ENCODE data around the gene ABL2. TPM values are rescaled to one million over a fixed set of nuclear protein-coding genes. Genes with fewer than 3 reads are reported as not detected.

The ABL2 gene
- total and polyA plus RNA-seq, 4 donors: 11.4 to 22.9 (median 12.6) TPM

GRCh38 chr1:179081687-179082332 lies 147.7 kb downstream of the ABL2 start, which contains the start of gene TOR3A:
Gene TOR3A (plus strand): TSS chr1:179082070. CDS start chr1:179082129, 59 bp downstream.
- Histone ChIP-seq H3K27ac (ENCODE audit: low read depth, low read length) (peak within 1 kb of the TSS; percentile 67), H3K36me3 (ENCODE audit: control insufficient read depth, insufficient read depth, low read length) (peaks cover 18% of the 10 kb centered on the region)

GRCh38 chr1:179080866-179081686 lies 148.4 kb downstream of the ABL2 start:
- H3K4me1 ChIP-seq (ENCODE audit: control insufficient read depth, insufficient read depth, low read length): peaks cover 20% of the 10 kb centered on the region
- H3K36me3 ChIP-seq (ENCODE audit: control insufficient read depth, insufficient read depth, low read length): peaks cover 14% of the 10 kb centered on the region
- 41% methylated on average over 13 of the region's 18 CpGs for WGBS (ENCODE audit: insufficient coverage)
- H3K9me3 ChIP-seq (ENCODE audit: control insufficient read depth, insufficient read depth, low read length): no peaks in the 10 kb centered on the region
- H3K4me3 ChIP-seq (ENCODE audit: low read depth, low read length): peak overlapping the region; percentile 73
- H3K27me3 ChIP-seq (ENCODE audit: control insufficient read depth, insufficient read depth, low read length): no peaks in the 10 kb centered on the region
- H3K27ac ChIP-seq (ENCODE audit: low read depth, low read length): peak overlapping the region; percentile 67
- no peak for DNase-seq (ENCODE audit: low read depth in 4 of 6, low spot score in 6 of 6)

More at GRCh38 chr1:179081687-179082332, 147.7 kb downstream of the ABL2 start, which contains the start of gene TOR3A:
- Histone ChIP-seq H3K4me3 (ENCODE audit: low read depth, low read length) (peak within 1 kb of the TSS; percentile 73), H3K4me1 (ENCODE audit: control insufficient read depth, insufficient read depth, low read length) (peaks cover 20% of the 10 kb centered on the region), H3K27me3 (ENCODE audit: control insufficient read depth, insufficient read depth, low read length) (no peaks in the 10 kb centered on the region), H3K9me3 (ENCODE audit: control insufficient read depth, insufficient read depth, low read length) (no peaks in the 10 kb centered on the region)
- DNase-seq (ENCODE audit: low read depth in 4 of 6, low spot score in 6 of 6): peak; percentile 53 to 94 (median 70)
- under 1% methylated on average over 51 of the region's 51 CpGs for WGBS (ENCODE audit: insufficient coverage)

- peaks cover 2% of the 10 kb centered on the region for H3K36me3 ChIP-seq (ENCODE audit: control insufficient read depth, insufficient read depth, low read length)
- no peaks in the 10 kb centered on the region for H3K27me3 ChIP-seq (ENCODE audit: control insufficient read depth, insufficient read depth, low read length)
- DNase-seq (ENCODE audit: low read depth in 4 of 6, low spot score in 6 of 6): peak; percentile 41 to 94 (median 63)
- peaks cover 20% of the 10 kb centered on the region for H3K4me1 ChIP-seq (ENCODE audit: control insufficient read depth, insufficient read depth, low read length)
- WGBS (ENCODE audit: insufficient coverage): 10% methylated on average over 2 of the region's 18 CpGs
- H3K9me3 ChIP-seq (ENCODE audit: control insufficient read depth, insufficient read depth, low read length): no peaks in the 10 kb centered on the region
- no peak overlapping the region for H3K4me3 ChIP-seq (ENCODE audit: low read depth, low read length)
- H3K27ac ChIP-seq (ENCODE audit: low read depth, low read length): no peak overlapping the region
Observed at GRCh38 chr1:179079113-179079761, 150.2 kb downstream of the ABL2 start.

- H3K27ac ChIP-seq (ENCODE audit: low read depth, low read length): no peak overlapping the region
- no peak overlapping the region for H3K4me3 ChIP-seq (ENCODE audit: low read depth, low read length)
- H3K9me3 ChIP-seq (ENCODE audit: control insufficient read depth, insufficient read depth, low read length): no peaks in the 10 kb centered on the region
- peaks cover 2% of the 10 kb centered on the region for H3K36me3 ChIP-seq (ENCODE audit: control insufficient read depth, insufficient read depth, low read length)
- no peaks in the 10 kb centered on the region for H3K27me3 ChIP-seq (ENCODE audit: control insufficient read depth, insufficient read depth, low read length)
- WGBS (ENCODE audit: insufficient coverage): 100% methylated on average over 2 of the region's 7 CpGs
- DNase-seq (ENCODE audit: low read depth in 4 of 6, low spot score in 6 of 6): no peak
- peaks cover 8% of the 10 kb centered on the region for H3K4me1 ChIP-seq (ENCODE audit: control insufficient read depth, insufficient read depth, low read length)
Observed at GRCh38 chr1:179077396-179077795, 152.1 kb downstream of the ABL2 start.

- H3K4me3 ChIP-seq (ENCODE audit: low read depth, low read length): no peak overlapping the region
- WGBS (ENCODE audit: insufficient coverage): 83% methylated on average over 2 of the region's 4 CpGs
- no peak overlapping the region for H3K27ac ChIP-seq (ENCODE audit: low read depth, low read length)
- peak in 1 of 6 donors; percentile 50 for DNase-seq (ENCODE audit: low read depth in 4 of 6, low spot score in 6 of 6)
- H3K27me3 ChIP-seq (ENCODE audit: control insufficient read depth, insufficient read depth, low read length): no peaks in the 10 kb centered on the region
- H3K36me3 ChIP-seq (ENCODE audit: control insufficient read depth, insufficient read depth, low read length): peaks cover 17% of the 10 kb centered on the region
- H3K4me1 ChIP-seq (ENCODE audit: control insufficient read depth, insufficient read depth, low read length): no peaks in the 10 kb centered on the region
- no peaks in the 10 kb centered on the region for H3K9me3 ChIP-seq (ENCODE audit: control insufficient read depth, insufficient read depth, low read length)
Observed at GRCh38 chr1:179066471-179066870, 163.0 kb downstream of the ABL2 start.

GRCh38 chr1:179061360-179062282 lies 167.9 kb downstream of the ABL2 start:
- H3K27me3 ChIP-seq (ENCODE audit: control insufficient read depth, insufficient read depth, low read length): no peaks in the 10 kb centered on the region
- H3K4me1 ChIP-seq (ENCODE audit: control insufficient read depth, insufficient read depth, low read length): no peaks in the 10 kb centered on the region
- no peak overlapping the region for H3K4me3 ChIP-seq (ENCODE audit: low read depth, low read length)
- no CpG with 5 or more reads among the region's 8 CpGs for WGBS (ENCODE audit: insufficient coverage)
- no peaks in the 10 kb centered on the region for H3K9me3 ChIP-seq (ENCODE audit: control insufficient read depth, insufficient read depth, low read length)
- no peak for DNase-seq (ENCODE audit: low read depth in 4 of 6, low spot score in 6 of 6)
- H3K27ac ChIP-seq (ENCODE audit: low read depth, low read length): no peak overlapping the region
- H3K36me3 ChIP-seq (ENCODE audit: control insufficient read depth, insufficient read depth, low read length): peaks cover 4% of the 10 kb centered on the region

GRCh38 chr1:179058487-179059483 lies 170.7 kb downstream of the ABL2 start:
- 97% methylated on average over 2 of the region's 3 CpGs for WGBS (ENCODE audit: insufficient coverage)
- DNase-seq (ENCODE audit: low read depth in 4 of 6, low spot score in 6 of 6): no peak
- no peaks in the 10 kb centered on the region for H3K4me1 ChIP-seq (ENCODE audit: control insufficient read depth, insufficient read depth, low read length)
- H3K27ac ChIP-seq (ENCODE audit: low read depth, low read length): no peak overlapping the region
- no peak overlapping the region for H3K4me3 ChIP-seq (ENCODE audit: low read depth, low read length)
- H3K36me3 ChIP-seq (ENCODE audit: control insufficient read depth, insufficient read depth, low read length): peaks cover 4% of the 10 kb centered on the region
- H3K27me3 ChIP-seq (ENCODE audit: control insufficient read depth, insufficient read depth, low read length): no peaks in the 10 kb centered on the region
- H3K9me3 ChIP-seq (ENCODE audit: control insufficient read depth, insufficient read depth, low read length): no peaks in the 10 kb centered on the region

GRCh38 chr1:179055937-179056336 lies 173.5 kb downstream of the ABL2 start:
- Histone ChIP-seq H3K27ac (ENCODE audit: low read depth, low read length) (no peak overlapping the region), H3K4me3 (ENCODE audit: low read depth, low read length) (no peak overlapping the region), H3K36me3 (ENCODE audit: control insufficient read depth, insufficient read depth, low read length) (no peaks in the 10 kb centered on the region), H3K4me1 (ENCODE audit: control insufficient read depth, insufficient read depth, low read length) (no peaks in the 10 kb centered on the region), H3K9me3 (ENCODE audit: control insufficient read depth, insufficient read depth, low read length) (no peaks in the 10 kb centered on the region), H3K27me3 (ENCODE audit: control insufficient read depth, insufficient read depth, low read length) (no peaks in the 10 kb centered on the region)
- DNase-seq (ENCODE audit: low read depth in 4 of 6, low spot score in 6 of 6): no peak
- WGBS (ENCODE audit: insufficient coverage): 100% methylated on average over 1 of the region's 2 CpGs

Measured in spinal cord (tissue), 10 donors.